Nephron (organoid): ENCODE data around the gene PARD3.

Experiments
- H3K27ac Mint-ChIP-seq, 3 experiments: 2 replicates each; pipeline ENCODE4 v1.8.0; 2020; ENCODE audit warnings: mixed read lengths in 3 of 3, mild to moderate bottlenecking in 2 of 3, moderate library complexity in 1 of 3
- H3K27me3 Mint-ChIP-seq: 2 replicates; pipeline ENCODE4 v1.8.0; 2021; ENCODE audit warnings: low read depth, mild to moderate bottlenecking, moderate library complexity, mixed read lengths
- H3K36me3 Mint-ChIP-seq: 2 replicates; pipeline ENCODE4 v1.8.0; 2020; ENCODE audit warnings: low read depth, mixed read lengths
- H3K4me1 Mint-ChIP-seq: 2 replicates; pipeline ENCODE4 v1.8.0; 2020; ENCODE audit warnings: mixed read lengths
- H3K4me3 Mint-ChIP-seq, 3 experiments: 2 replicates each; pipeline ENCODE4 v1.8.0; 2020; ENCODE audit warnings: mild to moderate bottlenecking in 3 of 3, mixed read lengths in 3 of 3, moderate library complexity in 2 of 3
- H3K9me3 Mint-ChIP-seq: 2 replicates; pipeline ENCODE4 v1.8.0; 2020; ENCODE audit warnings: mixed read lengths
- CTCF ChIP-seq, 3 experiments: fragments of 200-600 bp; sonication (generic); IDR thresholded peaks; one replicate each; pipeline ENCODE4 v1.5.0; 2021; ENCODE audit warnings: antibody characterized with exemption in 3 of 3; ENCODE audit not compliant: unreplicated experiment in 3 of 3

The PARD3 gene

GRCh38 chr10:34179280-34179679, 635.8 kb downstream of the PARD3 start:
- Mint-ChIP-seq H3K4me1 (peaks cover 56% of the 10 kb centered on the region), H3K9me3 (no peaks in the 10 kb centered on the region), H3K27me3 (peaks cover 4% of the 10 kb centered on the region), H3K27ac (peak overlapping the region; percentile 54 to 65 (median 59)), H3K36me3 (no peaks in the 10 kb centered on the region), H3K4me3 (no peak overlapping the region)
- no peak for TF ChIP-seq CTCF (IDR thresholded peaks at IDR 0.05; ENCODE audit: unreplicated experiment in 3 of 3)

GRCh38 chr10:34178756-34179155, 636.3 kb downstream of the PARD3 start:
- no peak for TF ChIP-seq CTCF (IDR thresholded peaks at IDR 0.05; ENCODE audit: unreplicated experiment in 3 of 3)
- Mint-ChIP-seq H3K36me3 (no peaks in the 10 kb centered on the region), H3K9me3 (no peaks in the 10 kb centered on the region)

GRCh38 chr10:34178196-34178595, 636.9 kb downstream of the PARD3 start:
- peaks cover 52% of the 10 kb centered on the region for H3K4me1 Mint-ChIP-seq
- H3K27me3 Mint-ChIP-seq: peaks cover 4% of the 10 kb centered on the region
- TF ChIP-seq CTCF (IDR thresholded peaks at IDR 0.05; ENCODE audit: unreplicated experiment in 3 of 3): no peak
- no peaks in the 10 kb centered on the region for H3K9me3 Mint-ChIP-seq
- H3K27ac Mint-ChIP-seq: peak overlapping the region; percentile 54 to 66 (median 64)
- no peaks in the 10 kb centered on the region for H3K36me3 Mint-ChIP-seq
- no peak overlapping the region for H3K4me3 Mint-ChIP-seq

More at GRCh38 chr10:34178756-34179155, 636.3 kb downstream of the PARD3 start:
- peak overlapping the region; percentile 54 to 66 (median 64) for H3K27ac Mint-ChIP-seq
- H3K4me3 Mint-ChIP-seq: no peak overlapping the region
- peaks cover 4% of the 10 kb centered on the region for H3K27me3 Mint-ChIP-seq
- peaks cover 56% of the 10 kb centered on the region for H3K4me1 Mint-ChIP-seq

- peaks cover 51% of the 10 kb centered on the region for H3K4me1 Mint-ChIP-seq
- no peaks in the 10 kb centered on the region for H3K9me3 Mint-ChIP-seq
- no peak overlapping the region for H3K4me3 Mint-ChIP-seq
- TF ChIP-seq CTCF (IDR thresholded peaks at IDR 0.05; ENCODE audit: unreplicated experiment in 3 of 3): no peak
- H3K27ac Mint-ChIP-seq: peak overlapping the region; percentile 54 to 66 (median 64)
- peaks cover 4% of the 10 kb centered on the region for H3K27me3 Mint-ChIP-seq
- H3K36me3 Mint-ChIP-seq: no peaks in the 10 kb centered on the region
Observed at GRCh38 chr10:34177445-34177844, 637.7 kb downstream of the PARD3 start.

GRCh38 chr10:34176351-34176750, 638.7 kb downstream of the PARD3 start:
- no peaks in the 10 kb centered on the region for H3K9me3 Mint-ChIP-seq
- no peak for TF ChIP-seq CTCF (IDR thresholded peaks at IDR 0.05; ENCODE audit: unreplicated experiment in 3 of 3)
- peaks cover 4% of the 10 kb centered on the region for H3K27me3 Mint-ChIP-seq
- H3K4me3 Mint-ChIP-seq: no peak overlapping the region
- H3K27ac Mint-ChIP-seq: peak overlapping the region in 2 of 3 experiments; percentile 8 to 45
- no peaks in the 10 kb centered on the region for H3K36me3 Mint-ChIP-seq
- H3K4me1 Mint-ChIP-seq: peaks cover 47% of the 10 kb centered on the region

- no peak overlapping the region for H3K27ac Mint-ChIP-seq
- H3K4me3 Mint-ChIP-seq: no peak overlapping the region
- no peak for TF ChIP-seq CTCF (IDR thresholded peaks at IDR 0.05; ENCODE audit: unreplicated experiment in 3 of 3)
- no peaks in the 10 kb centered on the region for H3K9me3 Mint-ChIP-seq
- peaks cover 4% of the 10 kb centered on the region for H3K27me3 Mint-ChIP-seq
- peaks cover 6% of the 10 kb centered on the region for H3K36me3 Mint-ChIP-seq
- H3K4me1 Mint-ChIP-seq: peaks cover 59% of the 10 kb centered on the region
Observed at GRCh38 chr10:34175121-34175520, 640.0 kb downstream of the PARD3 start.
